Activated CD4-positive, CD25-positive, alpha-beta regulatory T cell treated with anti-CD3 and anti-CD28 coated beads, Interleukin-2, amount 50 U/mL, for 16 hours (primary cell): ENCODE measurements around the gene ISCA1.

Experiments
- DNase-seq: peaks from one replicate; pipeline ENCODE4 v3.0.0-alpha.2; 2020; ENCODE audit warnings: low read depth, low spot score

Gene ISCA1

DNA sequence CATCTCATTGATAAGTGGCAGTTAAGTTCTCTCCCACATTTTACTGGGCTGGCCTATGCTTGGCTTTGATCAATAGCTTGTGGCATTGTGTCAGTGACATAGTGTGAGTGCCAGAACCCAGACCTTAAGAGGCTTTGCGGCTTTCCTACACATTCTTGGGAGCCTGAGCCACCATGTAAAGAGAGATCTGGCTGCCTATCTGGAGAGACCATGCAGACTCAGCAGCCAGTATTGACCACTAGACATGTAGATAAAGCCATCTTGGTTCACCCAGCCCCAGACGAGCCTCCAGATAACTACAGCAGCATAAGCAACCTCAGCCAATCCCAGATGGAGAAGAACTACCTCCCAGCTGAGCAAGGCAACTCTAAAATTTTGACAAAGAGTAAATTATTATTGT, 51.5 kb downstream of the ISCA1 start:
- no peak for DNase-seq

DNA sequence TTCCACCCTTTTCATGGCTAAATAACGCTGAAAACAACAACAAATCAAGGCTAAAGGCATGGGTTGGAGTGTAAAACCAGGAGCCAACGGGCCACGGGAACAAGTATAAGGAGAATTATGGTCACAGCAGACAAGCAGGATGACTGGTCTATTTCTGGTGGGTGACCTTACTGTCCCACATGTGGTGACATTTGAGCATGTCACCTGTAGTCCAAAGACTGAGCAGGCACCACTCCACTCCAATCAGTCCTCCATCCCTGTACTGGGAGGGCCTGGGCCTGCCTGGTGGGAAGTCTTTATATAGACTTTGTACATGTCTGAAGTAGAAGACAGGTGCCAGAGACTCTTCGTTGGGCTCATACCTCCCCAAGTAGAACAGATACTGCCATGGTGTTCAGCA, 59.7 kb downstream of the ISCA1 start:
- no peak for DNase-seq

DNA sequence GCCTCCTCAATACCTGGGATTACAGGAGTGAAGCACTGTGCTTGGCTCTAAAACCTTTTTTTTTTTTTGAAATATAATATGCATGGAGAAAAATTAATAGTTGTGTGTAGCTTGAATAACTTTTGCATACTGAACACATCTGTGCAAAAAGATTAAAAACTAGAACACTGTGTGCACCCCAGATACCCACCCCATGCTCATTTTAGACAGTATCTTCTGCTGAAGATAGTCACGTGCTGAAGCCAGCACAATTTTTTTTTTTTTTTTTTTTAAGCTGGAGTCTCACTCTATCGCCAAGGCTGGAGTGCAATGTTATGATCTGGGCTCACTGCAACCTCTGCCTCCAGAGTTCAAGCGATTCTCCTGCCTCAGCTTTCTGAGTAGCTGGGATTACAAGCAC, 62.7 kb downstream of the ISCA1 start:
- no peak for DNase-seq

DNA sequence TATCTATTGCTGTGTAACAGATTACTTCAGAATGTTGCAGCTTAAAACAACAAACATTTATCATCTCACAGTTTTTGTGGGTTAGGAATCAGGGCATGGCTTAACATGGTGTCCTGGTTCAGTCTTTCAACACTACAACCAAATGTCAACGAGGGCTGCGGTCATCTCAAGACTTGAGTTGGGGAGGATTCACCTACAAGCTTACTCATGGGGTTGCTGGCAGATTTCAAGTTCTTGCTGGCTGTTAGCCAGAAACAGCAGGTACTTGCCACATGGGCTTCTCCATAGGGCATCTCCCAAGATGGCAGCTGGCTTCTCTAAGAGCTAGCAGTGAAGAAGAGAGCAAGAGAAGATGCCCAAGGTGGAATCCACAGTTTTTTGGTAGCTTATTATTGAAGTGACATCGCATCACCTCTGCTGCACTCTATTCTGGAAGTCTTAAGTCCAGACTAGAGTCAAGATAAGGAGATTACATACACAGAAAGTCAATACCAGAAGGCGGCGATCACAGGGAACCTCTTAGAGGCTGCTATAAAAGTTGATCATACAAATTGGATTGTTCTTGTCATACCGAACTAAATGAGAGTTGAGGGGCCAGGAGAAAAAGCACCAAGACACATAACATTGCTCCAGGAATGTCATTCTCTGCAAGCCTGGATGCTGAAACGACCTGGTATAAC, 65.1 kb downstream of the ISCA1 start:
- DNase-seq: no peak
